Ishikawa (cell line): ENCODE measurements around the gene HPS4.

Source experiments
- CEBPB ChIP-seq: IDR thresholded peaks from 2 replicates; pipeline ENCODE4 v1.6.1; 2012
- FOXM1 ChIP-seq: IDR thresholded peaks from 2 replicates; pipeline ENCODE4 v1.6.1; 2012; ENCODE audit warnings: low read depth, borderline replicate concordance
- TCF12 ChIP-seq: IDR thresholded peaks from 2 replicates; pipeline ENCODE4 v1.6.1; 2012; ENCODE audit warnings: low read depth
- TEAD4 ChIP-seq: IDR thresholded peaks from 2 replicates; pipeline ENCODE4 v1.6.1; 2012
- TF ChIP-seq, protein P1 (sequence below): IDR thresholded peaks from 2 replicates; pipeline ENCODE4 v1.6.1; 2012
- TF ChIP-seq, protein P2 (sequence below): IDR thresholded peaks from 2 replicates; pipeline ENCODE4 v1.6.1; 2012; ENCODE audit warnings: low read depth, mild to moderate bottlenecking

DNA sequence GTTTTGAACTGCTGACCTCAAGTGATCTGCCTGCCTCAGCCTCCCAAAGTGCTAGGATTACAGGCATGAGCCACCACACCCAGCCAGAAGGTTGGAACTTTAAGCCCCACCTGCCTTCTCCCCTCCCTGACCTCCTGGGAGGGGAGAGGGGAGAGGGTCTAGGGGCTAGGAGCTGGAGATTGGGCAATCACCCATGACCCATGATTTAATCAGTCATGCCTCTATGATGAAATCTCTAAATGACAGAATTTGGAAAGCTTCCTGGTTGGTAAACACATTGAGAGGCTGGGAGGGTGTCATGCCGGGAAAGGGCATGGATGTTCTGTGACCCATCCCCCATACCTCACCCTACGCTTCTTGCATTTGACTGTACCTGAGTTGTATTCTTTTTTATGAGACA lies 45.8 kb upstream of the HPS4 start:
- TF ChIP-seq CEBPB (no peak), TEAD4 (no peak), TCF12 (no peak), FOXM1 (no peak)
- TF ChIP-seq, protein P1, sequence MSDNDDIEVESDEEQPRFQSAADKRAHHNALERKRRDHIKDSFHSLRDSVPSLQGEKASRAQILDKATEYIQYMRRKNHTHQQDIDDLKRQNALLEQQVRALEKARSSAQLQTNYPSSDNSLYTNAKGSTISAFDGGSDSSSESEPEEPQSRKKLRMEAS: no peak
- TF ChIP-seq, protein P2, sequence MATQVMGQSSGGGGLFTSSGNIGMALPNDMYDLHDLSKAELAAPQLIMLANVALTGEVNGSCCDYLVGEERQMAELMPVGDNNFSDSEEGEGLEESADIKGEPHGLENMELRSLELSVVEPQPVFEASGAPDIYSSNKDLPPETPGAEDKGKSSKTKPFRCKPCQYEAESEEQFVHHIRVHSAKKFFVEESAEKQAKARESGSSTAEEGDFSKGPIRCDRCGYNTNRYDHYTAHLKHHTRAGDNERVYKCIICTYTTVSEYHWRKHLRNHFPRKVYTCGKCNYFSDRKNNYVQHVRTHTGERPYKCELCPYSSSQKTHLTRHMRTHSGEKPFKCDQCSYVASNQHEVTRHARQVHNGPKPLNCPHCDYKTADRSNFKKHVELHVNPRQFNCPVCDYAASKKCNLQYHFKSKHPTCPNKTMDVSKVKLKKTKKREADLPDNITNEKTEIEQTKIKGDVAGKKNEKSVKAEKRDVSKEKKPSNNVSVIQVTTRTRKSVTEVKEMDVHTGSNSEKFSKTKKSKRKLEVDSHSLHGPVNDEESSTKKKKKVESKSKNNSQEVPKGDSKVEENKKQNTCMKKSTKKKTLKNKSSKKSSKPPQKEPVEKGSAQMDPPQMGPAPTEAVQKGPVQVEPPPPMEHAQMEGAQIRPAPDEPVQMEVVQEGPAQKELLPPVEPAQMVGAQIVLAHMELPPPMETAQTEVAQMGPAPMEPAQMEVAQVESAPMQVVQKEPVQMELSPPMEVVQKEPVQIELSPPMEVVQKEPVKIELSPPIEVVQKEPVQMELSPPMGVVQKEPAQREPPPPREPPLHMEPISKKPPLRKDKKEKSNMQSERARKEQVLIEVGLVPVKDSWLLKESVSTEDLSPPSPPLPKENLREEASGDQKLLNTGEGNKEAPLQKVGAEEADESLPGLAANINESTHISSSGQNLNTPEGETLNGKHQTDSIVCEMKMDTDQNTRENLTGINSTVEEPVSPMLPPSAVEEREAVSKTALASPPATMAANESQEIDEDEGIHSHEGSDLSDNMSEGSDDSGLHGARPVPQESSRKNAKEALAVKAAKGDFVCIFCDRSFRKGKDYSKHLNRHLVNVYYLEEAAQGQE: no peak
